HG02973 (cell line): Measurements from ENCODE around the gene COMMD6.
A peak's percentile ranks its signal among the peaks of the same experiment; 100 is the strongest.
"Not testable (repeated sequence)": the region's sequence is repeated elsewhere in the genome, so short reads cannot be mapped to it uniquely, and the experiment has no call there.

ENCODE experiments used
- ATAC-seq: cut with Tn5 transposase; IDR thresholded peaks from one replicate; pipeline ENCODE4 v1.9.1; 2021; ENCODE audit warnings: moderate library complexity; ENCODE audit not compliant: unreplicated experiment

COMMD6 gene

DNA sequence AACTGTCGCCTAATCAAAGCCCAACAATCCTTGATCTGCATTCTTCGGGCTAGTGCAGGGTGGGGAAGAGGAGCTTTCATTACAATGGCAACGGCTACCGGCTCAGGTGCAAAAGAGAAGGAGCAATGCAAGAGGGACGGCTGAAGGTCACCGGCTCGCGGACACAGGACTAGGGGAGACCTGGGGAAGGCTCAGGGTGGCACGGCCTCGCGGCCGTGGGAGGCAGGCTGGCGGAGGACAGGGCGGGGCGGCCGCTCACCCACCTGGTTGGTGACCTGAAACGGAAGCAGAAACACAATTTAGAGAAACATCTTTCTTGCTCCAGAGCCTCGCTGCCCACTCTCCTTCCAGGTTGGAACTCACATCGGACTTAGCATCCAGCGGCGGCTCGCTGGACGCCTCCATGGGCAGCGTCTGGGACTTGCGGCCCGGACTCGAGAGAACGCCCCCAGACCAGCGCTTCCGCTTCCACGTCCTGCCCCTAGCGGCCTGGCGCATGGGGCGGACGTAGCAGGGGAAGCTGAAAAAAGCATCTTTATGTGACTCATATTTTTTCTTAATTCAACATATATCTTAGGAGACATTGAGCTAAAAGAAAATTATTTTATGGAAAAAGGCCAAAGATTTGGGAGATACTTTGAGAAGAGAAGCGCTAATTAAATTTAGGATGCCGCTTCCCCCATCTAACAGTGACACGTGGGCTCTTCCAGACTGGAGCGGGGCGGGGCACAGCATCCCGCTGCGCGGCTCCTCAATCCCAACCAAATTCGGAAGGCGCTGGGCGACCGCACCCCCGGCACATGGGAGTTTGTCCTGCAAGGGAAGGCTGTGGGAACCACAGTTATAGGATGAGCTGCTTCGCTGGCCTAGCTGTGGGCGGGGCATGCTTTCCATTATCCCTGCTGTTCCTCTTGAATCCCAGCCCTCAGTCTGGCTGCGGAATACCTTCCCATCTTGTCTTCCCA lies at the start of gene COMMD6:
COMMD6 (minus strand) TSS at position 441 of the 965 bp plus-strand sequence; CDS start at position 405, 36 bp downstream.
- peak; percentile 97 for ATAC-seq

GRCh38 chr13:75585153-75585552 lies 47.5 kb upstream of the COMMD6 start:
- ATAC-seq = no peak

GRCh38 chr13:75583091-75583490 lies 45.5 kb upstream of the COMMD6 start:
- no peak for ATAC-seq

- ATAC-seq = no peak
These were observed 44.4 kb upstream of the COMMD6 start for GRCh38 chr13:75581874-75582640.

DNA sequence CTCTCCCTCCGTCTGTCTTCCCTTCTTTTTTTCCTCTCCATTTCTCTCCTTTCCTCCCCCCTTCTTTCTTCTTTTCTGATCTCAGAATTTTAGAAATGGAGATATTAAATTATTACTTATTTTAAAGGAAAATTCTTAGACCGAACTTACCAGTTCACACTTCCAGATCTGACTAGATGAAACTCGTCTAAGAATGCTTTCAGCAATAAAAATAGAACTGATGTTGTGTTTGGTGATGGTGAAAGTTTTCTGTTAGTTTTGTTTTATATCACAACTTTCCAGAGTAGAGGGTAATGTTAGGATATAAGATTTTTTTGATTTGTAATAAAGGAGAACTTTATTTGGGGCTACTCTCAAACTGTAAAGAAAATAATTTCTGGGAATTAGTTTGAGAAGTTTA lies 41.9 kb upstream of the COMMD6 start:
- peak; percentile 65 for ATAC-seq

- no peak for ATAC-seq
These were observed 31.9 kb upstream of the COMMD6 start for GRCh38 chr13:75569576-75569975.

GRCh38 chr13:75566658-75567057 lies 29.0 kb upstream of the COMMD6 start:
- ATAC-seq = no peak

DNA sequence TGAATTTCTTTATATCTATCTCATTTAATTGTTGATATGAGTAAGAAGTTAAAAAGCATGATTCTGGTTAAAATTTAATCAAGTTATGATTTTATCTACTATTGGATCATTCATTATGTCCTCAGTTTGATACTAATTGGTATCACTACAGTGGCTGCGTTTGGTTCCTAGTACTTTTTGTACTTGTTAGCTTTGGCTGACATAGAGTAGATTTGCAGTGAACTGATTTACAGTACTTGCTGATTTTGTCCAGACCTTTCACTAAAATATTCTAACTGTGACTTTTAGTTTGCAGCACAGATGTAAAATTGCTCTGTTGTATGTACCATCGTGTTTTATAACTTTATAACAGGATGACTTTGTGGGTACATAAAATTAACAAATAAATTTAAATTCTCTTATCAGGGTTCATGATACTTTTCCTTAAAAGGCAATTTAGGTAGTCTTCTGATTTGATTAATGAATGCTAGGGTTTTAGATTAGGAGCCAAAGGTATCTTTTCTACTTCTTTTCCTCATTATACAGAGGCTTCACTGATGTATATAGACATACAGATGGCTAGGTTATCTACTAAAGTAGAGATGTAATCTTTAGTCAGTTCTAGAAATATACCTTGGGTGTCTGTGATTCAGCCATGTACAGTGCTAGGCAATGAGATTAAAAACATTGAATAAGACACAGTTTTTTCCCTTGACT lies 20.7 kb upstream of the COMMD6 start:
- ATAC-seq = no peak

DNA sequence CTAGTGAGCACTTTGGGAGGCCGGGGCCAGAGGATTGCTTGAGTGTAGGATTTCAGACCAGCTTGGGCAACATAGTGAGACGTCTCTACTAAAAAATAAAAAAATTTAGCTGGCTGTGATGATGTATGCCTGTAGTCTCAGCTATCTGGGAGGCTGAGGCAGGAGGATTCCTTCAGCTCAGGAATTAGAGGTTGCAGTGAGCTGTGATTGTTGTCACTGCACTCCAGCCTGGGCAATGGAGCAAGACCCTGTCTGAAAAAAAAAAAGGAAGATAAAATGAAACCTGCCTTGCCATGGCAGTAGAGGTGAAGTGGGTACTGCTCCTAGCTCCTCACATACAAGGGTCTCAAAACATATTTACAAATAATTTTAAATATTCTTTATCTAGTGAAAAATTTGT lies 19.3 kb upstream of the COMMD6 start:
- no peak for ATAC-seq

GRCh38 chr13:75555836-75556235 lies 18.2 kb upstream of the COMMD6 start:
- ATAC-seq = no peak

- ATAC-seq = no peak
These were observed 17.3 kb upstream of the COMMD6 start for GRCh38 chr13:75554981-75555380.

- ATAC-seq = no peak
These were observed 16.8 kb upstream of the COMMD6 start for GRCh38 chr13:75554464-75554863.

GRCh38 chr13:75550159-75550567 lies 12.5 kb upstream of the COMMD6 start:
- ATAC-seq = peak; percentile 4

GRCh38 chr13:75549262-75550158 lies 11.9 kb upstream of the COMMD6 start, which contains the start of gene UCHL3:
Gene UCHL3 (plus strand): TSS chr13:75549791. CDS start chr13:75549821, 30 bp downstream.
- peak; percentile 96 for ATAC-seq

- ATAC-seq = no peak
These were observed 10.3 kb upstream of the COMMD6 start for GRCh38 chr13:75547917-75548316.

DNA sequence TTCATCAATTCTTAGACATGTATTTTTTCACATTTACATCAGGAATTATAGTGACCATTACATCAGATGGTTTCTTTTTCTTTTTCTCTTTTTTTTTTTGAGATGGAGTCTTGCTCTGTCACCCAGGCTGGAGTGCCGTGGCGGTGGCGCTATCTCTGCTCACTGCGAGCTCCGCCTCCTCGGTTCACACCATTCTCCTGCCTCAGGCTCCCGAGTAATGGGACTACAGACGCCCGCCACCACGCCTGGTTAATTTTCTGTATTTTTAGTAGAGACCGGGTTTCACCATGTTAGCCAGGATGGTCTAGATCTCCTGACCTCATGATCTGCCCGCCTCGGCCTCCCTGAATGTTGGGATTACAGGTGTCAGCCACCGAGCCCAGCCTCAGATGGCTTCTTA lies 7.7 kb upstream of the COMMD6 start:
- ATAC-seq = not testable (repeated sequence)

- no peak for ATAC-seq
These were observed 7.2 kb upstream of the COMMD6 start for GRCh38 chr13:75544681-75545330.

GRCh38 chr13:75541961-75542360 lies 4.3 kb upstream of the COMMD6 start:
- ATAC-seq = no peak

GRCh38 chr13:75541287-75541686 lies 3.6 kb upstream of the COMMD6 start:
- ATAC-seq = no peak

DNA sequence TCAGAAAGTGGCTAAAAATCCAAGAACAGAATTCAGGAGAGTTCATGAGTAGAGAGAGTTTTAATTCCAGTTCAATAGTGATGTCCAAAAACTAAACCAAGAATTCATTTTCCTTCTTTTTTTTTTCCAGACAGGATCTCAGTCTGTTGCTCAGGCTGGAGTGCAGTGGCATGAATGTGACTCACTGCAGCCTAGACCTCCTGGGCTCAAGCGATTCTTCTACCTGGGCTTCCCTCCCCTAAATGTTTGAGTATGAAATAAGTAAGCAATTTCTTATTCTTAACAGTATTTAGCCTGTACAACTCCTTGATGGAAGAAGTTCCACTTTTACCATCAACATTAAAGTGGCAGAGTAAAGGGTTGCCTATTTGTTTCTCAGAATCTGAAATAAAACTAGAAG lies 3.8 kb downstream of the COMMD6 start:
- ATAC-seq = no peak
